DMS153 treated with DMSO at 0.1 percent for 48 hours (cell line): ENCODE data around the gene LIN9.
"Not testable (repeated sequence)": the region's sequence is repeated elsewhere in the genome, so short reads cannot be mapped to it uniquely, and the experiment has no call there.

Source experiments
- DNase-seq: peaks from one replicate; lab custom pipeline; 2025; ENCODE audit not compliant: unreplicated experiment; lab: John Stamatoyannopoulos, UW

Gene LIN9

GRCh38 chr1:226276077-226276682 is 32.8 kb downstream of the LIN9 start:
- no peak for DNase-seq

- DNase-seq: no peak
Observed at GRCh38 chr1:226274138-226274537, 34.8 kb downstream of the LIN9 start.

GRCh38 chr1:226272233-226272902 is 36.6 kb downstream of the LIN9 start:
- DNase-seq: not testable (repeated sequence)

- DNase-seq: no peak
Observed at GRCh38 chr1:226268421-226269124, 40.4 kb downstream of the LIN9 start.

GRCh38 chr1:226261818-226262217 is 47.1 kb downstream of the LIN9 start:
- DNase-seq: no peak

- DNase-seq: no peak
Observed at GRCh38 chr1:226255380-226255779, 53.6 kb downstream of the LIN9 start.

GRCh38 chr1:226253933-226254332 is 55.0 kb downstream of the LIN9 start:
- no peak for DNase-seq

- DNase-seq: not testable (repeated sequence)
Observed at GRCh38 chr1:226252841-226253240, 56.1 kb downstream of the LIN9 start.

- no peak for DNase-seq
Observed at GRCh38 chr1:226250511-226250910, 58.5 kb downstream of the LIN9 start.

- no peak for DNase-seq
Observed at GRCh38 chr1:226248796-226249195, 60.2 kb downstream of the LIN9 start.

GRCh38 chr1:226248091-226248490 is 60.9 kb downstream of the LIN9 start:
- no peak for DNase-seq

GRCh38 chr1:226239421-226239820 is 69.5 kb downstream of the LIN9 start:
- DNase-seq: no peak

GRCh38 chr1:226236826-226237225 is 72.1 kb downstream of the LIN9 start:
- no peak for DNase-seq

GRCh38 chr1:226233806-226234205 is 75.2 kb downstream of the LIN9 start:
- DNase-seq: no peak

GRCh38 chr1:226233293-226233692 is 75.7 kb downstream of the LIN9 start:
- DNase-seq: no peak

GRCh38 chr1:226226601-226227000 is 82.4 kb downstream of the LIN9 start:
- DNase-seq: no peak

- no peak for DNase-seq
Observed at GRCh38 chr1:226223786-226224244, 85.1 kb downstream of the LIN9 start.

- no peak for DNase-seq
Observed at GRCh38 chr1:226223157-226223785, 85.7 kb downstream of the LIN9 start, which contains the start of gene MIXL1. Gene MIXL1, plus strand, starts transcription at chr1:226223664. Its CDS starts 18 bp downstream, at chr1:226223682.

- DNase-seq: no peak
Observed at GRCh38 chr1:226222686-226223085, 86.3 kb downstream of the LIN9 start.

- DNase-seq: no peak
Observed at GRCh38 chr1:226220473-226221189, 88.3 kb downstream of the LIN9 start.

- DNase-seq: no peak
Observed at GRCh38 chr1:226217273-226217672, 91.7 kb downstream of the LIN9 start.
